Measurements from ENCODE around the gene RPS15A.

The RPS15A gene

GRCh38 chr16:18809165-18809564 lies 19.0 kb upstream of the RPS15A start:
- no peak overlapping the region for H3K27ac ChIP-seq (ENCODE audit: low read depth, low read length)
- H3K36me3 ChIP-seq (ENCODE audit: insufficient read depth, low read length): peaks cover 49% of the 10 kb centered on the region
- no peak overlapping the region for H3K9ac ChIP-seq (ENCODE audit: low read length)
- no peaks in the 10 kb centered on the region for H3K4me1 ChIP-seq (ENCODE audit: insufficient read depth, low read length)
- no peak overlapping the region for H3K4me3 ChIP-seq (ENCODE audit: low read depth in 1 of 2, low read length in 2 of 2)
- no peaks in the 10 kb centered on the region for H3K27me3 ChIP-seq (ENCODE audit: control insufficient read depth in 1 of 2, insufficient read depth in 2 of 2, low read length in 2 of 2)
- no peaks in the 10 kb centered on the region for H3K9me3 ChIP-seq (ENCODE audit: low read length)

- no peak overlapping the region for H3K9ac ChIP-seq (ENCODE audit: low read length)
- H3K9me3 ChIP-seq (ENCODE audit: low read length): no peaks in the 10 kb centered on the region
- H3K4me3 ChIP-seq (ENCODE audit: low read depth in 1 of 2, low read length in 2 of 2): no peak overlapping the region
- no peaks in the 10 kb centered on the region for H3K27me3 ChIP-seq (ENCODE audit: control insufficient read depth in 1 of 2, insufficient read depth in 2 of 2, low read length in 2 of 2)
- peaks cover 3% of the 10 kb centered on the region for H3K4me1 ChIP-seq (ENCODE audit: insufficient read depth, low read length)
- H3K27ac ChIP-seq (ENCODE audit: low read depth, low read length): no peak overlapping the region
- peaks cover 31% of the 10 kb centered on the region for H3K36me3 ChIP-seq (ENCODE audit: insufficient read depth, low read length)
These were observed 15.2 kb upstream of the RPS15A start for GRCh38 chr16:18805257-18805773.

DNA sequence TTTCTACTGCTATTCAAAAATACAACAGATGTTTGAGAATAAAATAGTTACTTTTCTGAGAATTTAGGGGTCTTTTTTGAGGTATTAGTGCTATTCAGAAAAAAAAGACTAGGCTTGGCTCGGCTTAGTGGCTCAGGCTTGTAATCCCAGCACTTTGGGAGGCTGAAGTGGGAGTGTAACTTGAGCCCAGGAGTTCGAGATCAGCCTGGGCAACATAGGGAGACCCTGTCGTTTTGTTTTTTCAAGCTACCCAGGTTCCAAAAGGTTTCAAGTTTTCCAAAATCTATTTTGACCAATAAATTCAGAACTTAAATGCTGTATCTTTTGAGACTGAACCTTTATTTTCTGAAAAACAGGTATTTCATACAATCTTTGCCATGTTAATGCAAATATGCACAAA lies 14.4 kb upstream of the RPS15A start:
- Histone ChIP-seq H3K27me3 (ENCODE audit: control insufficient read depth in 1 of 2, insufficient read depth in 2 of 2, low read length in 2 of 2) (no peaks in the 10 kb centered on the region), H3K4me1 (ENCODE audit: insufficient read depth, low read length) (peaks cover 11% of the 10 kb centered on the region), H3K9me3 (ENCODE audit: low read length) (no peaks in the 10 kb centered on the region), H3K9ac (ENCODE audit: low read length) (no peak overlapping the region), H3K4me3 (ENCODE audit: low read depth in 1 of 2, low read length in 2 of 2) (no peak overlapping the region), H3K36me3 (ENCODE audit: insufficient read depth, low read length) (peaks cover 23% of the 10 kb centered on the region), H3K27ac (ENCODE audit: low read depth, low read length) (no peak overlapping the region)

GRCh38 chr16:18803569-18804462 lies 13.7 kb upstream of the RPS15A start:
- H3K4me3 ChIP-seq (ENCODE audit: low read depth in 1 of 2, low read length in 2 of 2): no peak overlapping the region
- H3K27me3 ChIP-seq (ENCODE audit: control insufficient read depth in 1 of 2, insufficient read depth in 2 of 2, low read length in 2 of 2): no peaks in the 10 kb centered on the region
- peaks cover 16% of the 10 kb centered on the region for H3K36me3 ChIP-seq (ENCODE audit: insufficient read depth, low read length)
- H3K4me1 ChIP-seq (ENCODE audit: insufficient read depth, low read length): peaks cover 13% of the 10 kb centered on the region
- H3K9ac ChIP-seq (ENCODE audit: low read length): no peak overlapping the region
- no peak overlapping the region for H3K27ac ChIP-seq (ENCODE audit: low read depth, low read length)
- no peaks in the 10 kb centered on the region for H3K9me3 ChIP-seq (ENCODE audit: low read length)

- Histone ChIP-seq H3K9me3 (ENCODE audit: low read length) (no peaks in the 10 kb centered on the region), H3K36me3 (ENCODE audit: insufficient read depth, low read length) (peaks cover 9% of the 10 kb centered on the region), H3K27ac (ENCODE audit: low read depth, low read length) (no peak overlapping the region), H3K27me3 (ENCODE audit: control insufficient read depth in 1 of 2, insufficient read depth in 2 of 2, low read length in 2 of 2) (no peaks in the 10 kb centered on the region), H3K4me1 (ENCODE audit: insufficient read depth, low read length) (peaks cover 13% of the 10 kb centered on the region), H3K9ac (ENCODE audit: low read length) (no peak overlapping the region), H3K4me3 (ENCODE audit: low read depth in 1 of 2, low read length in 2 of 2) (no peak overlapping the region)
These were observed 12.7 kb upstream of the RPS15A start for GRCh38 chr16:18802767-18803343.

GRCh38 chr16:18801145-18801972 lies 11.2 kb upstream of the RPS15A start, which contains the start of gene ARL6IP1:
Gene ARL6IP1 (minus strand): TSS chr16:18801549. CDS start chr16:18801466, 83 bp downstream.
- Histone ChIP-seq H3K4me3 (ENCODE audit: low read depth in 1 of 2, low read length in 2 of 2) (peak within 1 kb of the TSS; percentile 88 to 89), H3K27me3 (ENCODE audit: control insufficient read depth in 1 of 2, insufficient read depth in 2 of 2, low read length in 2 of 2) (no peaks in the 10 kb centered on the region), H3K4me1 (ENCODE audit: insufficient read depth, low read length) (peaks cover 13% of the 10 kb centered on the region), H3K27ac (ENCODE audit: low read depth, low read length) (peak within 1 kb of the TSS; percentile 93), H3K9ac (ENCODE audit: low read length) (peak within 1 kb of the TSS; percentile 87), H3K36me3 (ENCODE audit: insufficient read depth, low read length) (peaks cover 23% of the 10 kb centered on the region), H3K9me3 (ENCODE audit: low read length) (no peaks in the 10 kb centered on the region)

DNA sequence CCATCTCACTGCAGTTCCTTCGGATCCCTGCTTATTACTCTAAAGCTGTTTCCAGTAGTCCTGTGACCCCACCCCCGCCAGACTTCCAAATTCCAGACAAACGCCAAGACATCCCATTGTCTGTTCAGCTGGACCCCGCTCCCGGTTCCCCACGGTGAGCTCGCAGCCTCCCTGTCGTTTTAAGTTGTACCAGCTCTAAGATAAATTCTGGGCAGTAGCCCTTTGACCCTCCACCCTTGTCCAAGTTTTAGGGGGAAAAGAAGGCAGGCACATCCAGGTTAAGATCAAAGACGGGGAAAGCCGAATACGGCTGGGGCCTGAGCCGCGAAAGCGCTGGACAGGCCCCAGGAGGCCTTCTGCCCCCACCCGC lies 10.6 kb upstream of the RPS15A start:
- no peaks in the 10 kb centered on the region for H3K9me3 ChIP-seq (ENCODE audit: low read length)
- H3K36me3 ChIP-seq (ENCODE audit: insufficient read depth, low read length): peaks cover 23% of the 10 kb centered on the region
- H3K27me3 ChIP-seq (ENCODE audit: control insufficient read depth in 1 of 2, insufficient read depth in 2 of 2, low read length in 2 of 2): no peaks in the 10 kb centered on the region
- peak overlapping the region; percentile 65 for H3K9ac ChIP-seq (ENCODE audit: low read length)
- peak overlapping the region; percentile 70 for H3K27ac ChIP-seq (ENCODE audit: low read depth, low read length)
- H3K4me3 ChIP-seq (ENCODE audit: low read depth in 1 of 2, low read length in 2 of 2): peak overlapping the region; percentile 88 to 89
- peaks cover 13% of the 10 kb centered on the region for H3K4me1 ChIP-seq (ENCODE audit: insufficient read depth, low read length)

GRCh38 chr16:18800293-18800692 lies 10.2 kb upstream of the RPS15A start:
- Histone ChIP-seq H3K27ac (ENCODE audit: low read depth, low read length) (peak overlapping the region; percentile 70), H3K9me3 (ENCODE audit: low read length) (no peaks in the 10 kb centered on the region), H3K4me1 (ENCODE audit: insufficient read depth, low read length) (peaks cover 13% of the 10 kb centered on the region), H3K36me3 (ENCODE audit: insufficient read depth, low read length) (peaks cover 24% of the 10 kb centered on the region), H3K9ac (ENCODE audit: low read length) (peak overlapping the region; percentile 65), H3K27me3 (ENCODE audit: control insufficient read depth in 1 of 2, insufficient read depth in 2 of 2, low read length in 2 of 2) (no peaks in the 10 kb centered on the region), H3K4me3 (ENCODE audit: low read depth in 1 of 2, low read length in 2 of 2) (peak overlapping the region; percentile 88 to 89)

GRCh38 chr16:18799500-18799899 lies 9.4 kb upstream of the RPS15A start:
- peaks cover 25% of the 10 kb centered on the region for H3K36me3 ChIP-seq (ENCODE audit: insufficient read depth, low read length)
- H3K9ac ChIP-seq (ENCODE audit: low read length): no peak overlapping the region
- H3K9me3 ChIP-seq (ENCODE audit: low read length): no peaks in the 10 kb centered on the region
- H3K27ac ChIP-seq (ENCODE audit: low read depth, low read length): no peak overlapping the region
- H3K4me3 ChIP-seq (ENCODE audit: low read depth in 1 of 2, low read length in 2 of 2): no peak overlapping the region
- peaks cover 13% of the 10 kb centered on the region for H3K4me1 ChIP-seq (ENCODE audit: insufficient read depth, low read length)
- H3K27me3 ChIP-seq (ENCODE audit: control insufficient read depth in 1 of 2, insufficient read depth in 2 of 2, low read length in 2 of 2): no peaks in the 10 kb centered on the region

GRCh38 chr16:18797746-18798145 lies 7.6 kb upstream of the RPS15A start:
- Histone ChIP-seq H3K36me3 (ENCODE audit: insufficient read depth, low read length) (peaks cover 40% of the 10 kb centered on the region), H3K27me3 (ENCODE audit: control insufficient read depth in 1 of 2, insufficient read depth in 2 of 2, low read length in 2 of 2) (no peaks in the 10 kb centered on the region), H3K4me3 (ENCODE audit: low read depth in 1 of 2, low read length in 2 of 2) (no peak overlapping the region), H3K9ac (ENCODE audit: low read length) (no peak overlapping the region), H3K9me3 (ENCODE audit: low read length) (no peaks in the 10 kb centered on the region), H3K4me1 (ENCODE audit: insufficient read depth, low read length) (peaks cover 13% of the 10 kb centered on the region), H3K27ac (ENCODE audit: low read depth, low read length) (no peak overlapping the region)

- Histone ChIP-seq H3K36me3 (ENCODE audit: insufficient read depth, low read length) (peaks cover 50% of the 10 kb centered on the region), H3K27ac (ENCODE audit: low read depth, low read length) (no peak overlapping the region), H3K4me1 (ENCODE audit: insufficient read depth, low read length) (peaks cover 13% of the 10 kb centered on the region), H3K4me3 (ENCODE audit: low read depth in 1 of 2, low read length in 2 of 2) (no peak overlapping the region), H3K9me3 (ENCODE audit: low read length) (no peaks in the 10 kb centered on the region), H3K9ac (ENCODE audit: low read length) (no peak overlapping the region), H3K27me3 (ENCODE audit: control insufficient read depth in 1 of 2, insufficient read depth in 2 of 2, low read length in 2 of 2) (no peaks in the 10 kb centered on the region)
These were observed 6.2 kb upstream of the RPS15A start for GRCh38 chr16:18796377-18796776.
